Epithelial cell of esophagus (primary cell): ENCODE results near the gene DCLK1.
A peak's percentile ranks its signal among the peaks of the same experiment; 100 is the strongest.

Experiments
- DNase-seq: peaks from one replicate; pipeline ENCODE4 v3.0.0; 2010; ENCODE audit warnings: low read depth
- H3K4me3 ChIP-seq: 2 replicates; pipeline ENCODE4 v1.5.1; 2011; ENCODE audit warnings: mild to moderate bottlenecking, low read length, control low read depth
- TF ChIP-seq, protein P1 (sequence below): IDR thresholded peaks from 2 replicates; pipeline ENCODE4 v1.5.1; 2011; ENCODE audit warnings: low read depth, mild to moderate bottlenecking, low read length, control low read depth, inconsistent platforms; ENCODE audit not compliant: insufficient read depth; ENCODE audit errors: missing control alignments

Gene DCLK1

DNA sequence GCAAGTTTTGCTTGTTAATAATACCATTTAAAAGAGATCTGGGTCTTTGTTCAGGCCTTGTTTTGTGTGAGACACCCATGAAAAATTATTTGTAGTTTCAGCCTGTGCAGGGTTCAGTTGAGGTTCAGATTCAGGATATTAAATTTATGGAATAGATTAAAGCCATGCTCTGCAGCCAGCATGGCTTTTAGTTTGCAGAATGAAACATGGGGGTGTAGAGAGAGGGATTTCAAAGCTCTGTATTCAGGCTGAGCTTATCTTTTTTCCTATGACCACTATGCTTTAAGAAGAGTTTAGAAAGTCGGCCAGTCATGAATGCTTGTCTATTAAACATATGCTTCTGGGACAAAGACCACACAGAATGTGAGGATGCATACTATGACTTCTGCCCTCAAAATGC is 73.6 kb downstream of the DCLK1 start:
- no peak for DNase-seq
- no peak overlapping the region for H3K4me3 ChIP-seq
- TF ChIP-seq, protein P1, sequence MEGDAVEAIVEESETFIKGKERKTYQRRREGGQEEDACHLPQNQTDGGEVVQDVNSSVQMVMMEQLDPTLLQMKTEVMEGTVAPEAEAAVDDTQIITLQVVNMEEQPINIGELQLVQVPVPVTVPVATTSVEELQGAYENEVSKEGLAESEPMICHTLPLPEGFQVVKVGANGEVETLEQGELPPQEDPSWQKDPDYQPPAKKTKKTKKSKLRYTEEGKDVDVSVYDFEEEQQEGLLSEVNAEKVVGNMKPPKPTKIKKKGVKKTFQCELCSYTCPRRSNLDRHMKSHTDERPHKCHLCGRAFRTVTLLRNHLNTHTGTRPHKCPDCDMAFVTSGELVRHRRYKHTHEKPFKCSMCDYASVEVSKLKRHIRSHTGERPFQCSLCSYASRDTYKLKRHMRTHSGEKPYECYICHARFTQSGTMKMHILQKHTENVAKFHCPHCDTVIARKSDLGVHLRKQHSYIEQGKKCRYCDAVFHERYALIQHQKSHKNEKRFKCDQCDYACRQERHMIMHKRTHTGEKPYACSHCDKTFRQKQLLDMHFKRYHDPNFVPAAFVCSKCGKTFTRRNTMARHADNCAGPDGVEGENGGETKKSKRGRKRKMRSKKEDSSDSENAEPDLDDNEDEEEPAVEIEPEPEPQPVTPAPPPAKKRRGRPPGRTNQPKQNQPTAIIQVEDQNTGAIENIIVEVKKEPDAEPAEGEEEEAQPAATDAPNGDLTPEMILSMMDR = no peak

GRCh38 chr13:36057041-36057440 is 74.1 kb downstream of the DCLK1 start:
- TF ChIP-seq, protein P1 = no peak
- H3K4me3 ChIP-seq = no peak overlapping the region
- DNase-seq = peak; percentile 8

GRCh38 chr13:36055366-36055765 is 75.8 kb downstream of the DCLK1 start:
- DNase-seq = no peak
- TF ChIP-seq, protein P1 = no peak
- no peak overlapping the region for H3K4me3 ChIP-seq

DNA sequence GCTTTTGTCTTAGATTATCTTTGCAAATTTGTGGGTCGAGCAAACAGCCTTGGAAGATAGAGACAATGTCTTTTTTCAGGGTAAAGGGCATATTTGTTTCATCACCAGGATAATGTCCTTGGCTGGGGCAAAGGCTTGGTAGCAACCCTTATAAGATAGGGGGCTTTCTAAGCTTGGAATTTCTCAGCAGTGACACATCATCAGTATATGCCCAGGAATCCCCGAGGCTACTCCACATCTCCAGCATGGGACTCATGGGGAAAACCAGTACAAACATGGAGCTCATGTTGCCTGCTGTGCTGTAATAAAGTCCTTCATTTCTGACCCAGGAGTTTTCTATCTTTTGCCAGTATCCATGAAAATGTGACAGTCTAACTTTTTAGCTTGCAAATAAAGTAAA is 77.1 kb downstream of the DCLK1 start:
- no peak overlapping the region for H3K4me3 ChIP-seq
- TF ChIP-seq, protein P1 = no peak
- DNase-seq = no peak

GRCh38 chr13:36051082-36051481 is 80.1 kb downstream of the DCLK1 start:
- TF ChIP-seq, protein P1 = no peak
- DNase-seq = no peak
- no peak overlapping the region for H3K4me3 ChIP-seq

DNA sequence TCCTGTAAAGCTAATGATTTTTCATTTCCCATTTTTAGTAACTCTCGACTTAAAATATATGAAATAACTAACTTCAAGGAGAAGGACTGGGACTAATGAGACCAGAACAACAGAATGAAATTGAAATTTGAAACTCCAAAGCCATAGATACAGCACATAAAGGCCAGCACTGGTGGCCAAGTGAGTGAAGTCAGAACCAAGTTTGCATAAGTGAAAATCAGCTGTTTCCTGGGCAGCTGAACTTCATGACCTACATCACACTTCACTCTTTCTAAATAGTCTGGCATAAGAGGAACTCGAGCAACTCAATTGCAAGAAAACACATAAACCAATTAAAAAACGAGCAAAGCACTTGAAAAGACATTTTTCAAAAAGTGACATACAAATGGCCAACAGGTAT is 84.5 kb downstream of the DCLK1 start:
- TF ChIP-seq, protein P1 = no peak
- no peak for DNase-seq
- H3K4me3 ChIP-seq = no peak overlapping the region

DNA sequence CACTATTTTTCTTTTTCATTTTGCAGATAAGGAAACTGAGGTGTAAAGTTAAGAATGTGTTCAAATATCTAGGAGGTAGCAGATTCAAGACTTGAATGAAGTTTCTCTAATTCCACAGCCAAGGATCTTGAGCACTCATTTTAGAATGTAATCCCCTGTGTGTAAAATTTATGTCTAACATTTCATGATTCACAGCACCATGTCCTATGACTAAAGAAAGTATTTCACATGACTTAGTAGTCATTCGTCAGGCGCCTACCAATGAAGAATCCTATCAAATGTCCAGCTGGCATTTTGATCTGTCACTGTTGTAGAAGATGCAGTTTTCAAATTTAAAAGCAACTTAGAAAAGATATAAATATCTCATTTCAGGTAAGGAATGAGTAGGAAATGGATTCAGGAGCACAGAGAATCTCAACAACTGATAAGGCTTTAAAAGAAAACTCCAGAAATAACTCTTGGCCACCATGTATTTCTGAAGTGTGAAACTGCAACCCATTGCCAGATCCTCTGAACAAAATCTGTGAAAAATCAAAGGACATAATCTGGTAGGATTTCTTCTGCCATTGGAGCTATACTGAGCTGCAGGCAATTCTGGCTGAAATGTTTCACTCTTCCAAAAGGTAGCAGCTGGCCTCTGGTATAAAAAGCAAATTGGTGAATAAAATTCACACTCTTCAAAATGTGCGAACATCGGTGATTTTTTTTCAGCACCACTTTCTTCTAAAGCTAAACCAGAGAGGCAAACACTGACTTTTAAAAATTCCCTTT is 92.2 kb downstream of the DCLK1 start:
- H3K4me3 ChIP-seq = no peak overlapping the region
- DNase-seq = peak; percentile 19
- TF ChIP-seq, protein P1 = no peak
